Measurements from ENCODE around the gene RPL39L.
"Not testable (repeated sequence)": the region's sequence is repeated elsewhere in the genome, so short reads cannot be mapped to it uniquely, and the experiment has no call there.

RPL39L gene

DNA sequence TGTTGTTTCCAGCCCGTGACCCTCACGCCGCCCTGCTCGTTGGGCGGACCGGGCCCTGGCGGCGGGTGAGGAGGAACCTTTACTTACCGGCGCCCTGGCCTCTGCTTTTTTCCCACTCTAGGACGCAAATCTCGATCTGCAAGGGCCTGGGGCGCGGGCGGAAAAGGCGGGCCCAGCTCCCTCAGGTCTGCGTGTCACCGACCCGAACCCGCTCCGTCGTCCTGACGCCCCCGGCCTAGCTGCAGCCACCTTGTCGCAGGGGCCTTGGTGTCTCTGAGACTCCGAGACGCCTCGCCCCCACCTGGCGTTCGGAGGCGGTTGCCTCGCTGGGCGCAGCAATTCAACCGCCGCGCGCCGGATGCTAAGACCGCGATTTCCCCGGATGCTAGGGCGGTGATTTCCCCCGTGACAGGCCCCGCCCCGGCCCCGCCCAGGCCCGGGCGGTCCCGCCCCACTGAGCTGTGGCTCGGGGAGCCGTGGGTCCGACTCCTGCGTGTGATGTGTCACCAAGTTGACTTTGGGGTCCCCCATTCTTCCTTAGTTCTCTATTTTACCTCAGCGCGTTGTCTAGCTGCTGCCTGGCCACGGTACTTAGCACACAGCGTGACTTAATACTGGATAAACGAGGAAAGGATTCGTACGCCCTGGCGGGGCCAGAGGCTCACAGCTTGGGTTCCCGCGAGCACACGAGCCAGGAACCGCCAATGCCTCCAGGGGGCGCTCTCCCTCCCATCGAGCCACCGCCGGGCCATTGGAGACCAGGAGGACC is at the start of gene RPL39L:
Gene RPL39L (minus strand): TSS at position 371 of the 769 bp plus-strand sequence. CDS start 18,196 bp downstream, outside the sequence.
- DNase-seq (ENCODE audit: low spot score): peak; percentile 93

DNA sequence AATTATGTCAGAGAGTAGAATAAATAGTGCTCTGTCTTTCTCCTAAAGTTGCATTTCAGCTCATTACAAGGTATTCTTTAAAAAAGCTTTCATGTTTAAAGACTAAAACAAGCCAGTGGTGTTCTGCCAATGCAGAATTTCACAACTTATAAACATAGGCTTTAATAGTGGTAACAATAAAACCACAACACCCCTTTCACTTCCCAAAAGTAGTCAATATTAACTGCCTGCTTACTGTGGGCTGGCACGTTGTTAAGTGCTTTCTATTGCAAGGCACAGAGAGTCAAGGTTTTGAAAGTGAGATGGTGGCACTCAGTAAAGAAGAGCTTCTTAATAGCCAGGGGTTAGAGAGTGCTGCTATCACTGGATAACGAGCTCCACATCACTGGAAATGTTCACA is 49.6 kb upstream of the RPL39L start:
- no peak for DNase-seq (ENCODE audit: low spot score)

DNA sequence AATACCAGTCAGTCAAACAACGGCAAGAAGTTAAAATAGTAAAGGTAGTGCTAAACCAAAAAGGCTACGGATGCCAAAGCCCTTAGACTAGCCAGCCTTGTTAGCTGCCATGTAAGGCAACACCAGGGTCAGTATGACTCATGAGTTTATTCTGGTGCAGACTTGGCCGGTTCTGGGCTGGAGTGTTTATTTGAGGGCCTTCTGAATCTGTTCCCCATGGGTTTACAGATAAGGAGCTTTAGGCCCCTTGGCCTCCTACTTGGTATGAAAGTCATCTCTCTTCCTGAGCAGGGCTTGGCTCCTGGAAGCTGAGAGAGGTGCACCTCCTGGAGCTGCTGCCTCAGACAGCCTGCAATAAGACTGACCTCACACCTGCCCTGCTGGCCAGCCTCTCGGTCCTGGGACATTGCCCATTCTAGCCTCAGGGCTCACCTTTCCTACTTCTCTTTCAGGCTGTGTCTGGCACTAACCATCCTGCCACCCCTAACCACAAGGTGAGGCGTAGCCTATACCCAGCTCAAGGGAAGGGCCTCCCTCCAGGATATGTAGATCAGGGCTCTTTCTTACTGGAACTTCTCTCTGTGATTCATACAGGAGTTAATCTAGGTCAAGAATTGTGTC is 47.6 kb upstream of the RPL39L start:
- no peak for DNase-seq (ENCODE audit: low spot score)

DNA sequence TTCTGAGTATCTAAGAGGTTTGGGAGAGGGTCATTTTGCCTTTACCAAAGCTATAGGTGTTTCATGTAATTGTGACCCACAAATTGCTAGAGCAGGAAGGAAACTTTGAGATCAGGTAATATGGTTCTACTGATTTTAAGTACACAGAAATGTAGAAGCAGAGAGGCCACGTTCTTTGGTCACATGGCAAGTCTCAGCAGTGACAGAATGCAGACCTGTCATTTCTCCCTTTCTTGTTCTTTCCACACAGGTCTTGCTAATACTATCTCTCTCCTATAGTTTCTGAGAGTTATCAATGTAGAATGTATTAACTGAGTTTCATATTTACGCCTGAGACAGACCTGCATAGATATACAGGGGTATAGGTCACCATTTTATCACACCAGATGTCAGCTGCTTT is 47.1 kb upstream of the RPL39L start:
- DNase-seq (ENCODE audit: low spot score): no peak

DNA sequence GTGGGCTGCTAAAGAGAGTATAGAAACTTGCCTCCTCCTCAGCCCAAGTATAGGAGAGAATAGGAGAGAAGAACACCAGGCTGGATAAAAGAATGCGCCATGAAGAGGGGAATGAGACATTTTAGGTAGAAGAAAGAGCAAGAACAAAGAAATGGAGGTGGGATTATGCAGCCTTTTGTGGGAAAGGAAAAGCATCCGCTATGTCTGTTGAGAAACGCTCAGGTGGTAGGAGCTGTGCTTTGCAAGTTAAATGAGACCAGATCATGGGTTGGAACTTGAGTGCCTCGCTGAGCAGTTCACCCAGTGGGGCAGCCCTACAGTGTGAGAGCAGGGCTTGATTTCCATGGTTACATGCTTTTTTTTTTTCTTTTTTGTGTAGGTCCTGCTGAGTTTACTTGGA is 46.5 kb upstream of the RPL39L start:
- DNase-seq (ENCODE audit: low spot score): no peak

DNA sequence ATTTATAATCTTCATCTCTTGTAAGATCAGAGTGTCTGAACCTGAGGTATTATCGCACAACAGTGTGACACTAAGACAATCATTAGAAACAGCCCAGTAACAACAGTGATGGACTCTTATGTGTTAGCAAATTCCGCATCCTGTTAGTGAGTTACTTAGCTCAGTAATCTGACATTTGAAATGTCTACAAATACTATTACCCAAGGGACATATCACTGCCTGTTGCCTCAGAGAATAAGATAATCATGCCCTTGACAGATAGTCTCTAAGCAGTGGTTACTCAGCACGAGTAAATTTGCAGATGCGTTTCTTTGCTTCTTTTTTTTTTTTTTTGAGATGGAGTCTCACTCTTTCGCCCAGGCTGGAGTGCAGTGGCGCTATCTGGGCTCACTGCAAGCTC is 44.6 kb upstream of the RPL39L start:
- DNase-seq (ENCODE audit: low spot score): no peak

DNA sequence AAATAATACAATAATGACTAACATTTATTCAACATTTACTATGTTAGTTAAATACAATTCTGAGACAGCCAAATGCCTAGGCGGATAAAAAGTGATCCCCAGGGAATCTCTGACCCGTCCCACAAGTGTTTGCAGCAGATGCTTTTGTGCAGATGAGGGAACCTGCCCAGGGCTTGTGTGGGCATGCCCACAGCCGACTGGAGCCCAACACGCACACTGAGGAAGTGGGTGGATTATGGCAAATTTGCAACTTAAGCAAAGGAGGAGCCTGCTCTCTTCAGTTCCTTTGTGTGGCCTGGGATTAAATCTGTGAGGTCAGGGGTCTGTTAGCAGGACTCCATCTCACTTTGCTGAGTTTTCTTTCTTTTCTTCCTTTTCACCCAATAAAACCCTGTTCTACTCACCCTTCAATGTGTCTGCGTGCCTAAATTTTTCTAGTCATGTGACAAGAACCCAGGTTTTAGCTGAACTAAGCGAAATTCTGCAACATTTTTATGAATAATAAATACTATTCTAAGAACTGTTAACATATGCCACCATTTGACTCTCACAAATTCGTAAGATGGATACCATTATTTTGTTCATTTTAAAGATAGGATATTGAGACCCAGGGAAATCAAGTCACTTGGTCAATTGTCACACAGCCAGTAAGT is 44.0 kb upstream of the RPL39L start:
- DNase-seq (ENCODE audit: low spot score): no peak

DNA sequence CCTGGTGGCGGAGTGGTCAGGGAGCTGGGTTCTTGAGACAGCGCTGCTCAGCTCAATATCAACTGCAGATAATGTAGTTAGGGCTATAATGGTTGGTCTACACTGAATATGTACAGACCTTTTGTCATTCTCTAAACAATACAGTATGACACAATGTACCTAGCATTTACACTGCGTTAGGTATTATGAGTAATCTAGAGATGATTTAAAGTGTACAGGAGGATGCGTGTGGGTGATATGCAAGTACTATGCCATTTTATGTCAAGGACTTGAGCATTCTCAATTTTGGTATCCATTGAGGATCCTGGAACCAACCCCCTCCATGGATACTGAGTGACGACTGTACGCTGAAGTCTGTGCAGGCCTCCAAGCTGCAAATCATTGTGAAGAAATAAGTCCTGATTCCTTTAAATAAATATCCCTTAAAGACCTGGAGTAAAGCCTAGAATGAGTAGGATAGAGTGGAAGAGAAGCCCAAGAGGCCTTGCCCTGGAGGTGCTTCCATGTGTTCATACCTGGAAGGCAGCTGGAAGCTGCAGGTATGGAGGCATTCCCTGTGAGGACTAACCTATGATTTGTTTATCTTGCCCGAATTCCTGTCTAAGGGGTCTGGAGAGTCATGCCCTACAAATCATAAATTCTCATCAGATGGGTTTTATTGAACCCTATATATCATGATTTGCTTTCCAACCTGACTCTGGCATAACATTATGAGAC is 42.3 kb upstream of the RPL39L start:
- no peak for DNase-seq (ENCODE audit: low spot score)

DNA sequence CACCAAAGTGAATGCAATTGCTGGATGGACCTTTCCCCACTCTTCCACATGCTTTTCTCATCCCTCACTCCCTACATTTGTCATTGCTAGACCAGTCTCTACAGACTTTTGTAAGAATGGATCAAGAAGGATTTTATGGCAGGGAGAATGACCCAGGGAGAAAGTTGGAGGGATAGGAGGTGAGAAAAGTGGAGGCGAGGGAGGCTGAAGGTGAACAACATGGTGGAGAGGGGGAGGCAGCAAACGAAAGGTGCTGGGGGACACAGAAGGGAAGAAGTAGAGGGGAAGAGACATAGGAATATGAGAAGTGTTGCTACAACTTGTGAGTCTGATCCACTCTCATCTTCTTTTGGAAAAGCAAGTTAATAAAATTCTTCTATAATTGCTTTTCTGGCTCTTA is 33.6 kb upstream of the RPL39L start:
- no peak for DNase-seq (ENCODE audit: low spot score)

DNA sequence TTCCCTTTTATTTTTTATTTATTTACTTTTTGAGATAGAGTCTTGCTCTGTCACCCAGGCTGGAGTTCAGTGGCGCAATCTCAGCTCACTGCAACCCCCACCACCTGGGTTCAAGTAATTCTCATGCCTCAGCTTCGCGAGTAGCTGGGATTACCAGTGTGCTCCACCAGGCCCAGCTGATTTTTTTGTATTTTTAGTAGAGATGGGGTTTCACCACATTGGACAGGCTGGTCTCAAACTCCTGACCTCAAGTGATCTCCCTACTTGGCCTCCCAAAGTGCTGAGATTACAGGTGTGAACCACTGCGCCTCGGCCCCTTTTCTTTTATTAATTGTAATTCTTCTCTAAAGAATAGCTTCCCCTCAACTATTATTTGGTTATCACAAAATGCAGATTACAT is 31.6 kb upstream of the RPL39L start:
- DNase-seq (ENCODE audit: low spot score): not testable (repeated sequence)

DNA sequence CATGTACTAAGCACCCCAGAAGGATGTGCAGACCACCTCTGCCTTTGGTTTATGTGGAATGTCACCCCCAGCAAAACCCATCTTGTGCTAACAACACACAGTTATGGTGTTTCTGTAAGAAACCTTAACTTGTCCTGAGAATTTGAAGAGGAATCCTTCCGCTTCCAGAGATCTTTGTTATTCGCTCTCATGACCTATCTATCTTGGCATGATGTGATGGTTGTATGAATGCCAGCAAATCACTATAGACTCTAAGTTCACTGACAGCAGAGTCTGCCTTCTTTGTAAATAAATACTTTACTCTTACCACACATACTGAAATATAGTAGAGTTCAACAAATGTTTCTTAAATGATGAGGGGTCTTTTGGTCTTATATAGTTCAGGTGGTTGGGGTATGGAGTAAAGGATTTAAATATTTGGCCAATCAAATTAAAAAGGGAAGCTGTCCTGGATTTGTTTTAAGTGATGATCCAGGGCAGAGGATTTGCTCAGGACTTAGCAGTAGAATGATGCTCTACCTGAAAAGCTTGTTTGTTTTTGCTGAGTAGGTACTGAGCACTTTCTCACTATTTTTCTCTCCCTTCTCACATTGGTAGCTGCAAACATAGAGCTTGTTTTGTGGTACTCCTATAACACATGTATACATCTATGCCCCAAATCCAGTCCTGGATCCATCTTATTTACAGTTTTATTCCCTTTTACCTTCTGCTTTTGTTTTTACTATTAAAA is 30.1 kb upstream of the RPL39L start:
- no peak for DNase-seq (ENCODE audit: low spot score)

DNA sequence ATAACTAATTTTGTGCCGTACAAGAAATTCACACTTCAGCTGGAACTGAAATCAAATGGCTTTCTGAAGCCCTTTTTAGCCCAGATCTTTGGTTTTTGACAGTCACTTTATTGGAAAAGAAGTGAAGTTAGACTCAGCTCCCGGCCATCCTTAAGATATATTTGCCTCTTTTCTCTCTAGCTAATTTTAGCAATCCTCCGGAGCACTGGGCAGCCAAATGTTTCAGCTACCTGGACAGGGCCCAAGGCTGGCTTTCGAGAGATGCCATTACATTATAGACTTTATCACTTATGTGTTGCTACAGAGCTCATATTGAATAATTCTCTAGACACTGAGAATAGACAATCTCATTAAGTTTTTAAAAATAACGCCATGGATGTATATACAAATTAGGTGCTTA is 28.5 kb upstream of the RPL39L start:
- no peak for DNase-seq (ENCODE audit: low spot score)

DNA sequence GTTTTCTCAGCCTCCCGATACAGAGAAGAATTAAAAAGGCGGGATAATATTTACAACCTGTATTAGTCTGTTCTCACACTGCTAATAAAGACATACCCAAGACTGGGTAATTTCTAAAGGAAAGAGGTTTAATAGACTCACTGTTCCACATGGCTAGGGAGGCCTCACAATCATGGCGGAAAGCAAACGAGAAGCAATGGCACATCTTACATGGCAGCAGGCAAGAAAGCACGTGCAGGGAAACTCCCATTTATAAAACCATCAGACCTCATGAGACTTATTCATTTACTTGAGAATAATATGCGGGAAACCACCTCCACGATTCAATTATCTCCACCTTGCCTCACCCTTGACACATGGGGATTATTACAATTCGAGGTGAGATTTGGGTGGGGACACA is 27.5 kb upstream of the RPL39L start:
- DNase-seq (ENCODE audit: low spot score): no peak

DNA sequence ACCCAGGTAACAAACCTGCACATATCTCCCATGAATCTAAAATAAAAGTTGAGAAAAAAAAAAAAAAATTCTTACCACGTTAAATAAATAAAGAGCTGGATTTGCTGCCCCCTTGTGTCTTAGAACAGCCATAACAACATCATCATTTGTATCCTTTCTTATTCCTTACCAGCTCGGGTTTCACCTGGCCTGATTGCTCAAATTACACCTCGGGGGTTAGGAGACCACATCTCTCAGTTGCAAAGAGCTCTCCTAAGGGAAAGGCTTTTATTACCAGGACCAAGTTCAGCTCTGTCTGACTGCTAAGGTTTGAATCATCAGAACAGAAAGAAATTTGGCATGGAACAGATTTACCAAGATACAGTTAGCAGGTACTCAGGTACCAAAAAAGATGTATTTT is 25.8 kb upstream of the RPL39L start:
- DNase-seq (ENCODE audit: low spot score): peak; percentile 70

DNA sequence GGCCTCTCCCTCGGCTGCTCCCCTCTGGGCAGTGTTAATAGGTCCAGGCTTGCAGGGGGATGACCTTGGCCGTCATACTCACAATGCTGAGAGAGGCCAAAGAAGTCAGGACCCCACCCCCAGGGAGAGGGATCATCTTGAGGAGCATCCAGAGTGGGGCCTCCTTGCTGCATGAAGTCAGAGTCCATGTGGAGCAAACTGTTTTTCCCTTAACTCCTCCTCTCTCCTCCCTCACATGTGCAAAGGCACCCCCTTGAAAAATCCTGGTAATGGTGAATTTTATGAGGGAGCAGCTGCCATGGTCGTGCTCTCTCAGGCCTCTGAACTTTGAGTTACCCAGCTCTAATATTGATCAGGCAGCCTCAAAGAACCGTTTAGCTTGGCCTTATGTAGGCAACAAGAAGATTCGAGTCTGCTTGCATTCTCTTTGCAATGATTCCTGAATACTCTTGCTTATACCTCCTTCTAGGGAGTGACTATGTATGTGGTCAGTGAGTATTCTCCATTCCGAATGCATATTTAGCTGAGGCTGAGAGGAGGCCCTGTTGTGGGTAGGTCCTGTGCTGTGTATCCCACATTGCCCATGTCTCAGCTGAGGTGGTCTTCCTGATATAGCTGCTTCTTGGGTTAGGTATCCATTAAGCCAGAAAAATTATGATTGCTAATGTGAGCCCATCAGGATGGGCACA is 23.1 kb upstream of the RPL39L start:
- no peak for DNase-seq (ENCODE audit: low spot score)

DNA sequence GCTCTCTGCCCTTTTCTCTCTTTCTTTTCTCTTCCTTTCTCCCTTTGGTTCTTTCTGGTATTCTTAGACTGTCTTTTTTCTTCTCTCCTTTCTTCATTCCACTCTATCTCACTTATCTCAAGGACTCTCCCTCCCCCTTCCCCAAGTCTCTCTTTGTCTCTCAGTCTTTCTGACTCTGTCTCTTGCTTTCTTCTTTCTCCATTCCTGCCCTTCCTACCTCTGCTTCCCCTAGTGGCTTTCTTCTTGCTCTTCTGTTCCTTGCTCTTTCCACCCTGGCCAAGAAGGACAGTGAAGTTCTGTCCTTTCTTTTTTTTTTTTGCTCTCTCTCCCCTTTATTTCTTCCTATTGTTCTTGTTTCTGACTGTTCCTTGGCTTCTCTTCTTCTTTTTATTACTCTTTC is 22.3 kb upstream of the RPL39L start:
- DNase-seq (ENCODE audit: low spot score): no peak

DNA sequence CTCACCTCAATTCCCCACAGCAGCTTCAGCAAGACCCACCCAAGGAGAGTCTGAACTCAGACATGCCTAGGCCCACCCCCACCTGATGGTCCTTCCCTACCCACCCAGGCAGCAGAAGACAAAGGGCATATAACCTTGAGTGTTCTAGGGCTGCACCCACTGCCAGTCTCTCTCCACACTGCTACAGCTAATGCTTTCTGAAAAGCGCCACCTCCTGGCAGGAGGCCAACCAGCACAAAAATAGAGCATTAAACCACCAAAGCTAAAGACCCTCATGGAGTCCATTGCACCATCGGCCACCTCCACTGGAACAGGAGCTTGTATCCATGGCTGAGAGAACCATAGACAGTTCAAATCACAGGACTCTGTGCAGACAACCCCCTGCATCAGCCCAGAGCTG is 11.3 kb upstream of the RPL39L start:
- peak; percentile 69 for DNase-seq (ENCODE audit: low spot score)

DNA sequence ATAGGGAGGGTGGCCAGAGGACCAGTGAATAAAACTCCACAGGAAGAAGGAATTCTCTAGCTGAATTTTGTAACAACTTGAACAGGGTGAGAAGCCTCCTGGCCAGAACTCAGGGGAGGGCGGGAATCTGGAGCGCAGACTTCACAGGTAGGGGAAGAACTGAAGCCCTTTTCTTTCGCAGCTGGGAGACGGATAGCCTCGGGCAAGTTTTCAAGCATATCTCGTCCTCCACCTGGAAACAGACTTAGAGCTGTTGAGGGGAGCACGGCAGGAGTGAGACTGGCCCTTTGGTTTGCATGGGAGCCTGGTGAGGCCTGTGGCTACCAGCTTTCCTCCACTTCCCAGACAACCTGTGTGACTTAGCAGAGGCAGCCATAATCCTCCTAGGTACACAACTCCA is 10.9 kb upstream of the RPL39L start:
- DNase-seq (ENCODE audit: low spot score): no peak

DNA sequence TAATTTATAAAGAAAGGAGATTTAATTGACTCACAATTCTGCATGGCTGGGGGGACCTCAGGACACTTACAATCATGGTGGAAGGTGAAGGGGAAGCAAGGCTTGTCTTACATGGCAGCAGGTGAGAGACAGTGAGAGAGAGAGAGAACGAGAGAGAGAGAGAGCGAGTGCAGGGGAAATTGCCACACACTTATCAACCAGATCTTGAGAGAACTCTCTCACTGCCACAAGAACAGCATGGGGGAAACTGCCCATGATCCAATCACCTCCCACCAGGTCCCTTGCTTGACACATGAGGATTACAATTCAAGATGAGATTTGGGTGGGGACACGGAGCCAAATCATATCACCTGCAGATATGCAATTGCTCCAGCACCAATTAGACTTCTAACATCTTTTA is 7.1 kb upstream of the RPL39L start:
- no peak for DNase-seq (ENCODE audit: low spot score)

DNA sequence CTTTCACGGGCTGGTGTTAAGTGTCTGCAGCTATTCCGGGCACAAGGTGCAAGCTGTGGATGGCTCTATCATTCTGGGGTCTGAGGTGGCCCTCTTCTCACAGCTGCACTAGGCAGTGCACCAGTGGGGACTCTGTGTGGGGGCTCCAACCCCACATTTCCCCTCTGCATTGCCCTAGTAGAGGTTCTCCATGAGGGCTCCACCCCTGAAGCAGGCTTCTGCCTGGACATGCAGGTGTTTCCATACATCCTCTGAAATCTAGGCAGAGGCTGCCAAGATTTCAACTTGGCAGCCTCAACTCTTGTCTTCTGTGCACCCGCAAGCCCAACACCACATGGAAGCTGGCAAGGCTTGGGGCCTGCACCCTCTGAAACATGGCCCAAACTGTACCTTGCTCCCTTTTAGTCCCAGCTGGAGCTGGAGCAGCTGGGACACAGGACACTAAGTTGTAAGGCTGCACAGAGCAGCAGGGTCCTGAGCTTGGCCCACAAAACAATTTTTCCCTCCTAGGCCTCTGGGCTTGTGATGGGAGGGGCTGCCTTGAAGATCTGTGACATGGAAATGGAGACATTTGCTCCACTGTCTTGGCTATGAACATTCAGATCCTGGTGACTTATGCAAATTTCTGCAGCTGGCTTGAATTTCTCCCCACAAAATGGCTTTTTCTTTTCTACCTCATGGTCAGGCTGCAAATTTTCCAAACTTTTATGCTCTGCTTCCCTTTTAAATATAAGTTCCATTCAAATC is 6.0 kb upstream of the RPL39L start:
- no peak for DNase-seq (ENCODE audit: low spot score)

DNA sequence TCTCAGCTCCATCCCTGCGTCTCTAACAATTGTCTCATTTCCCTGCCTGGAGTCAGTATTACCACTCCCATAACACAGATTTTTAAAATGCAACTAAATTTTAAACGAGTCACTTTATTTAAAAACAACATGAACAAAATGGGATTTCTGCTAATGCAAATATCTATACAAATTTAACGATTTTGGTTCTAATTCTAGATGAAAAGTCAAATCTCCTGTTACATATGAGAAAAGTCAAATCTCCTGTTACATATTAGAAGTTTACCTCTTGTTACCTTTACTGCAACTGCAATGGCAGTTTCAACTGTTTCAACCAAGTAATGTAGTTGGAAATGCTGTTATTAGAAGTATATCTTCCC is 578 bp upstream of the RPL39L start:
- DNase-seq (ENCODE audit: low spot score): no peak

Data from CD4-positive, alpha-beta T cell treated with Interleukin-15 for 4 hours (primary cell).